HCT116 (cell line): Measurements from ENCODE around the gene HPCAL1. TPM values are rescaled to one million over a fixed set of nuclear protein-coding genes. Genes with fewer than 3 reads are reported as not detected.

Source experiments
- ATAC-seq: fragments of 200-7000 bp; cut with Tn5 transposase; 2 replicates; pipeline ENCODE4 v1.9.1; 2020; ENCODE audit warnings: mild to moderate bottlenecking, moderate library complexity
- BruUV-seq: library from RNA; stranded (reverse); fragments of 400-500 nt; replicated peaks from 2 replicates; lab custom pipeline; 2021; lab: Mats Ljungman, UMichigan
- CTCF ChIA-PET: fragments of 300-600 bp; sonication (Branson Sonifier 250); formaldehyde crosslinking; loops from one replicate; lab custom pipeline; 2021; ENCODE audit warnings: antibody characterized with exemption; lab: Charles Lee
- POLR2A ChIA-PET: fragments of 300-600, 350-600 bp; sonication (Branson Sonifier 250); formaldehyde crosslinking; loops from one replicate; lab custom pipeline; 2021; ENCODE audit warnings: antibody characterized with exemption; lab: Charles Lee
- RAD21 ChIA-PET, 2 experiments: fragments of 300-600 bp; sonication (Branson Sonifier 250); formaldehyde crosslinking; loops; one replicate each; lab custom pipeline; 2023; ENCODE audit warnings: low total read pairs in 2 of 2; ENCODE audit not compliant: uncharacterized antibody in 2 of 2, unreplicated experiment in 2 of 2, low non-redundant PET in 1 of 2; lab: Charles Lee
- DNase-seq: peaks from one replicate; pipeline ENCODE4 v3.0.0-alpha.2; 2010; ENCODE audit warnings: low read depth, low spot score
- H2AFZ ChIP-seq: fragments of 200-600 bp; shearing (Covaris generic), sonication (generic); 2 replicates; pipeline ENCODE4 v1.6.1; 2017; ENCODE audit warnings: low read depth, mixed run types, mixed read lengths, antibody characterized with exemption, low read length; ENCODE audit not compliant: poor library complexity, severe bottlenecking
- H3K27ac ChIP-seq: 2 replicates; pipeline ENCODE4 v1.5.1; 2012; ENCODE audit warnings: low read depth, low read length
- H3K27me3 ChIP-seq: fragments of 200-600 bp; sonication (generic); 2 replicates; pipeline ENCODE4 v1.6.1; 2016; ENCODE audit warnings: mixed run types, low read length, mixed read lengths; ENCODE audit not compliant: insufficient read depth
- H3K36me3 ChIP-seq, 2 experiments: fragments of 200-500 bp in 1 of 2; fragments of 200-600 bp in 1 of 2; sonication (Bioruptor generic) in 1 of 2; sonication (generic) in 1 of 2; 2 replicates each; pipeline versions ENCODE4 v1.5.1 to v1.6.1; 2014 to 2016; ENCODE audit warnings: low read length in 2 of 2, inconsistent platforms in 1 of 2, mixed read lengths in 1 of 2, mixed run types in 1 of 2; ENCODE audit not compliant: insufficient read depth in 2 of 2, control insufficient read depth in 1 of 2
- H3K4me1 ChIP-seq, 2 experiments: fragments of 200-600 bp in 1 of 2; sonication (generic) in 1 of 2; 2 replicates each; pipeline versions ENCODE4 v1.5.1 to v1.6.1; 2012 to 2017; ENCODE audit warnings: low read length in 2 of 2, inconsistent platforms in 1 of 2, mild to moderate bottlenecking in 1 of 2, mixed read lengths in 1 of 2, mixed run types in 1 of 2, moderate library complexity in 1 of 2; ENCODE audit not compliant: insufficient read depth in 2 of 2, control insufficient read depth in 1 of 2
- H3K4me2 ChIP-seq: fragments of 200-600 bp; sonication (generic); 2 replicates; pipeline ENCODE4 v1.6.1; 2017; ENCODE audit warnings: mixed run types, low read length, mixed read lengths
- H3K4me3 ChIP-seq, 2 experiments: fragments of 200-600 bp in 1 of 2; sonication (generic) in 1 of 2; replicated peaks in 1 of 2; 2 replicates each; pipeline ENCODE4 v1.5.1; 2011 to 2016; ENCODE audit warnings: low read length in 2 of 2, control low read depth in 1 of 2, low read depth in 1 of 2, mild to moderate bottlenecking in 1 of 2, mixed read lengths in 1 of 2, mixed run types in 1 of 2
- H3K79me2 ChIP-seq: fragments of 200-600 bp; sonication (generic); 2 replicates; pipeline ENCODE4 v1.6.1; 2017; ENCODE audit warnings: mild to moderate bottlenecking, mixed run types, low read length, moderate library complexity, mixed read lengths; ENCODE audit not compliant: insufficient read depth
- H3K9ac ChIP-seq: fragments of 200-600 bp; sonication (generic); 2 replicates; pipeline ENCODE4 v1.6.1; 2016; ENCODE audit warnings: low read length, mixed read lengths
- H3K9me2 ChIP-seq: fragments of 200-600 bp; sonication (generic), shearing (Covaris generic); 2 replicates; pipeline ENCODE4 v1.6.1; 2017; ENCODE audit warnings: mixed run types, mild to moderate bottlenecking, moderate library complexity; ENCODE audit not compliant: insufficient read depth
- H3K9me3 ChIP-seq, 2 experiments: fragments of 200-500 bp in 1 of 2; fragments of 200-600 bp in 1 of 2; sonication (Bioruptor generic) in 1 of 2; sonication (generic) in 1 of 2; 2 replicates each; pipeline ENCODE4 v1.6.1; 2014 to 2017; ENCODE audit warnings: low read length in 2 of 2, mixed read lengths in 2 of 2, inconsistent platforms in 1 of 2, low read depth in 1 of 2, mild to moderate bottlenecking in 1 of 2, mixed run types in 1 of 2, moderate library complexity in 1 of 2; ENCODE audit not compliant: control insufficient read depth in 1 of 2, insufficient read depth in 1 of 2
- H4K20me1 ChIP-seq: fragments of 200-600 bp; sonication (generic), shearing (Covaris generic); 2 replicates; pipeline ENCODE4 v1.6.1; 2017; ENCODE audit warnings: mixed run types, mild to moderate bottlenecking, moderate library complexity; ENCODE audit not compliant: insufficient read depth
- ATF3 ChIP-seq: IDR thresholded peaks from 2 replicates; pipeline ENCODE4 v1.6.1; 2012
- CBX3 ChIP-seq: IDR thresholded peaks from 2 replicates; pipeline ENCODE4 v1.6.1; 2012; ENCODE audit warnings: low read depth
- CTCF ChIP-seq, 3 experiments: fragments of 200-600 bp in 1 of 3; sonication (generic) in 1 of 3; IDR thresholded peaks in 2 of 3; conservative IDR thresholded peaks in 1 of 3; 2 replicates each; pipeline ENCODE4 v1.5.1; 2012 to 2017; ENCODE audit warnings: low read depth in 2 of 3, low read length in 2 of 3, antibody characterized with exemption in 1 of 3, borderline replicate concordance in 1 of 3, control low read depth in 1 of 3, mild to moderate bottlenecking in 1 of 3, mixed read lengths in 1 of 3, mixed run types in 1 of 3, moderate library complexity in 1 of 3; ENCODE audit not compliant: insufficient read depth in 1 of 3
- EGR1 ChIP-seq: IDR thresholded peaks from 2 replicates; pipeline ENCODE4 v1.6.1; 2012; ENCODE audit warnings: low read depth
- ELF1 ChIP-seq: IDR thresholded peaks from 2 replicates; pipeline ENCODE4 v1.6.1; 2012; ENCODE audit warnings: low read depth, borderline replicate concordance
- EZH2phosphoT487 ChIP-seq: fragments of 200-600 bp; IDR thresholded peaks from 2 replicates; pipeline ENCODE4 v1.6.1; 2018; ENCODE audit warnings: antibody characterized with exemption, borderline replicate concordance
- MAX ChIP-seq: IDR thresholded peaks from 2 replicates; pipeline ENCODE4 v1.6.1; 2012
- POLR2AphosphoS5 ChIP-seq: IDR thresholded peaks from 2 replicates; pipeline ENCODE4 v1.6.1; 2011; ENCODE audit warnings: mild to moderate bottlenecking, low read depth, low read length, moderate library complexity
- RAD21 ChIP-seq: IDR thresholded peaks from 2 replicates; pipeline ENCODE4 v1.6.1; 2012; ENCODE audit warnings: low read depth, mild to moderate bottlenecking
- SIN3A ChIP-seq: IDR thresholded peaks from 2 replicates; pipeline ENCODE4 v1.6.1; 2012; ENCODE audit warnings: low read depth
- SRF ChIP-seq: IDR thresholded peaks from 2 replicates; pipeline ENCODE4 v1.6.1; 2012; ENCODE audit warnings: low read depth
- ZFX ChIP-seq: fragments of 450-650 bp; IDR thresholded peaks from 2 replicates; pipeline ENCODE4 v1.6.1; 2017
- ZNF274 ChIP-seq: fragments of 200-500 bp; sonication (Bioruptor generic); IDR thresholded peaks from 2 replicates; pipeline ENCODE4 v1.6.1; 2014; ENCODE audit warnings: mild to moderate bottlenecking, low read depth, low read length, inconsistent platforms
- intact Hi-C: fragments of 100-400 bp; cut with micrococcal nuclease; formaldehyde crosslinking; loops from 2 replicates; pipeline ENCODE4 v1.10.0; 2022
- total RNA-seq: library from RNA; stranded (reverse); gene quantifications from one replicate; pipeline ENCODE4 v1.2.1, GENCODE V29; 2021; ENCODE audit not compliant: unreplicated experiment

HPCAL1 gene
- total RNA-seq, 1 experiment from 2014 or later: 111 TPM

- intact Hi-C loops: no loop called here
- Histone ChIP-seq H2AFZ (no peak overlapping the region), H3K9ac (no peak overlapping the region), H3K4me2 (no peak overlapping the region), H3K4me3 (no peak overlapping the region), H3K4me1 (peaks cover 27 to 59% of the 10 kb centered on the region in 2 experiments), H3K27me3 (no peaks in the 10 kb centered on the region), H3K27ac (no peak overlapping the region), H3K36me3 (no peaks in the 10 kb centered on the region), H4K20me1 (peaks cover 3% of the 10 kb centered on the region; the same call in 1 of the 2 replicates), H3K79me2 (peaks cover 98% of the 10 kb centered on the region), H3K9me3 (no peaks in the 10 kb centered on the region), H3K9me2 (no peaks in the 10 kb centered on the region)
- TF ChIP-seq ZNF274: no peak
- TF ChIP-seq CBX3: no peak
- TF ChIP-seq ZFX: no peak
- no peak for TF ChIP-seq MAX
- no peak for TF ChIP-seq ATF3
- no peak for TF ChIP-seq POLR2AphosphoS5
- no peak for TF ChIP-seq ELF1
- TF ChIP-seq RAD21: no peak
- no peak for TF ChIP-seq EZH2phosphoT487
- TF ChIP-seq CTCF (IDR thresholded peaks at IDR 0.05 in 2 of 3, conservative IDR thresholded peaks at IDR 0.05 in 1 of 3; ENCODE audit: borderline replicate concordance in 1 of 3, insufficient read depth in 1 of 3, low read depth in 2 of 3, low read length in 2 of 3): no peak
- no peak for TF ChIP-seq EGR1
- no peak for TF ChIP-seq SRF
- TF ChIP-seq SIN3A: no peak
- RAD21 ChIA-PET: interaction anchor here in 1 of 2 experiments (1.6 kb wide), 1 partner anchor 22 kb away, joined by 3 read pairs; no protein-coding TSS in a partner anchor
- POLR2A ChIA-PET: no interaction called here
- no TSS peak for BruUV-seq
- no peak for ATAC-seq
- DNase-seq: no peak
- CTCF ChIA-PET: no interaction called here
Measured at GRCh38 chr2:10326151-10326616, 23.5 kb downstream of the HPCAL1 start.
